Panc1 (cell line): ENCODE data around the gene PKNOX2. TPM values are rescaled to one million over a fixed set of nuclear protein-coding genes. Genes with fewer than 3 reads are reported as not detected.

ENCODE experiments used
- ATAC-seq: fragments of 200-7000 bp; cut with Tn5 transposase; 2 replicates; pipeline ENCODE4 v1.9.1; 2020; ENCODE audit warnings: mild to moderate bottlenecking, moderate library complexity
- BruUV-seq: library from RNA; stranded (reverse); fragments of 400-500 nt; replicated peaks from 2 replicates; lab custom pipeline; 2021; lab: Mats Ljungman, UMichigan
- CTCF ChIA-PET: fragments of 300-600 bp; sonication (Branson Sonifier 250); formaldehyde crosslinking; loops from one replicate; lab custom pipeline; 2022; ENCODE audit warnings: antibody characterized with exemption; lab: Charles Lee
- POLR2A ChIA-PET: fragments of 300-600 bp; sonication (Branson Sonifier 250); formaldehyde crosslinking; loops from one replicate; lab custom pipeline; 2022; ENCODE audit warnings: antibody characterized with exemption; lab: Charles Lee
- DNase-seq: peaks from one replicate; pipeline ENCODE4 v3.0.0-alpha.2; 2010; ENCODE audit warnings: low read depth, low spot score
- H3K27ac ChIP-seq: 2 replicates; pipeline ENCODE4 v1.5.1; 2011; ENCODE audit warnings: mild to moderate bottlenecking, low read length, inconsistent platforms
- H3K27me3 ChIP-seq: fragments of 200-500 bp; sonication (Bioruptor generic); 2 replicates; pipeline ENCODE4 v1.6.0; 2014; ENCODE audit warnings: low read length, inconsistent platforms; ENCODE audit not compliant: control insufficient read depth, insufficient read depth
- H3K36me3 ChIP-seq: fragments of 200-500 bp; sonication (Bioruptor generic); 2 replicates; pipeline ENCODE4 v1.5.1; 2014; ENCODE audit warnings: inconsistent platforms, mild to moderate bottlenecking, low read length, moderate library complexity; ENCODE audit not compliant: control insufficient read depth, insufficient read depth
- H3K4me1 ChIP-seq: 2 replicates; pipeline ENCODE4 v1.5.1; 2011; ENCODE audit warnings: inconsistent platforms, mild to moderate bottlenecking, low read length, moderate library complexity; ENCODE audit not compliant: control insufficient read depth, insufficient read depth
- H3K4me3 ChIP-seq, 2 experiments: 2 replicates each; pipeline ENCODE4 v1.5.1; 2011 to 2012; ENCODE audit warnings: low read depth in 2 of 2, low read length in 2 of 2, mild to moderate bottlenecking in 2 of 2, inconsistent platforms in 1 of 2, moderate library complexity in 1 of 2
- H3K9me3 ChIP-seq: fragments of 200-500 bp; sonication (Bioruptor generic); 2 replicates; pipeline ENCODE4 v1.5.1; 2014; ENCODE audit warnings: low read depth, mild to moderate bottlenecking, inconsistent platforms, low read length, moderate library complexity; ENCODE audit not compliant: control insufficient read depth, insufficient read depth
- CTCF ChIP-seq: fragments of 450-650 bp; IDR thresholded peaks from 2 replicates; pipeline ENCODE4 v1.5.1; 2017; ENCODE audit warnings: mild to moderate bottlenecking
- POLR2AphosphoS5 ChIP-seq: IDR thresholded peaks from 2 replicates; pipeline ENCODE4 v1.6.1; 2012; ENCODE audit warnings: mild to moderate bottlenecking, low read depth, low read length, moderate library complexity
- REST ChIP-seq, 2 experiments: IDR thresholded peaks; 2 replicates each; pipeline ENCODE4 v1.6.1; 2011 to 2012; ENCODE audit warnings: low read depth in 2 of 2, control low read depth in 1 of 2, low read length in 1 of 2, mild to moderate bottlenecking in 1 of 2, moderate library complexity in 1 of 2; ENCODE audit not compliant: insufficient read depth in 1 of 2
- SIN3A ChIP-seq: IDR thresholded peaks from 2 replicates; pipeline ENCODE4 v1.6.1; 2012; ENCODE audit warnings: low read depth, mild to moderate bottlenecking, low read length, moderate library complexity, borderline replicate concordance; ENCODE audit not compliant: insufficient read depth
- TCF7L2 ChIP-seq: IDR thresholded peaks from 2 replicates; pipeline ENCODE4 v1.6.1; 2011; ENCODE audit warnings: mild to moderate bottlenecking, low read depth, low read length, inconsistent platforms
- in situ Hi-C: cut with HindIII; loops from 2 replicates; pipeline ENCODE4 v1.10.0; 2016; ENCODE audit warnings: low sequenced_read_pairs, low pct_unique_long_range_greater_than_20kb
- intact Hi-C: fragments of 100-400 bp; cut with micrococcal nuclease; formaldehyde crosslinking; loops from one replicate; pipeline ENCODE4 v1.10.0; 2022; ENCODE audit not compliant: unreplicated experiment
- total RNA-seq: library from RNA; stranded (reverse); gene quantifications from one replicate; pipeline ENCODE4 v1.2.1, GENCODE V29; 2021; ENCODE audit not compliant: unreplicated experiment

PKNOX2 gene
- total RNA-seq, 1 experiment from 2014 or later = not detected

GRCh38 chr11:125267548-125267947 is 103.0 kb downstream of the PKNOX2 start:
- no peaks in the 10 kb centered on the region for H3K36me3 ChIP-seq
- H3K27me3 ChIP-seq = peaks cover 8% of the 10 kb centered on the region
- H3K4me1 ChIP-seq = no peaks in the 10 kb centered on the region
- ChIA-PET CTCF (no interaction called here), POLR2A (no interaction called here)
- ATAC-seq = no peak
- no TSS peak for BruUV-seq
- in situ Hi-C loops = no loop called here
- H3K27ac ChIP-seq = no peak overlapping the region
- H3K4me3 ChIP-seq = no peak overlapping the region
- intact Hi-C loops = no loop called here
- H3K9me3 ChIP-seq = no peaks in the 10 kb centered on the region
- DNase-seq = no peak
- TF ChIP-seq TCF7L2 (no peak), SIN3A (no peak), CTCF (no peak), REST (IDR thresholded peaks at IDR 0.05; ENCODE audit: insufficient read depth in 1 of 2, low read depth in 2 of 2, low read length in 1 of 2) (no peak), POLR2AphosphoS5 (no peak)

DNA sequence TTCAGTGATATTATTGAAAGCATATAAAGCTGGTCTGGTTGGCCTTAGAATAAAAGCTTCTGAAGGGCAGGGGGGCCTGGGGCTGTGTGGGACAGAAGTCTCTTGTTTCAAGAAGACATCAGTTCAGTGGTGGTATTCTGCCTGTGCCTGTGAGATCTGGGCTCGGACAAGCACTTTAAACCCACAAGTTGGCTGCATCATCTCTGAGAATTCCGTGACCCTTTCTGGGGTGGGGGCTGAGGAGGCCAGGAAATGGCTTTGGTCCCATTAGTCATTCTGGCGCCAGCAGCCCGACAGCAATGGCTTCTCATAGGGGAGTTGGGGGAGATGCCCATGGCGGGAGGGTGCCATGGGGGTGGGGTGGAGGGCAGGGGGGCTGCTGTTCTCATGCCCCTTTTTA is 104.1 kb downstream of the PKNOX2 start:
- ATAC-seq = no peak
- in situ Hi-C loops (no loop called here), intact Hi-C loops (no loop called here)
- H3K27me3 ChIP-seq = peaks cover 17% of the 10 kb centered on the region
- H3K4me1 ChIP-seq = no peaks in the 10 kb centered on the region
- ChIA-PET POLR2A (no interaction called here), CTCF (no interaction called here)
- BruUV-seq = no TSS peak
- no peak overlapping the region for H3K4me3 ChIP-seq
- H3K9me3 ChIP-seq = no peaks in the 10 kb centered on the region
- no peak for DNase-seq
- H3K36me3 ChIP-seq = no peaks in the 10 kb centered on the region
- TF ChIP-seq SIN3A (no peak), REST (IDR thresholded peaks at IDR 0.05; ENCODE audit: insufficient read depth in 1 of 2, low read depth in 2 of 2, low read length in 1 of 2) (no peak), CTCF (no peak), POLR2AphosphoS5 (no peak), TCF7L2 (no peak)
- H3K27ac ChIP-seq = no peak overlapping the region
